ENCODE data around the gene SLC9C2.

DNA sequence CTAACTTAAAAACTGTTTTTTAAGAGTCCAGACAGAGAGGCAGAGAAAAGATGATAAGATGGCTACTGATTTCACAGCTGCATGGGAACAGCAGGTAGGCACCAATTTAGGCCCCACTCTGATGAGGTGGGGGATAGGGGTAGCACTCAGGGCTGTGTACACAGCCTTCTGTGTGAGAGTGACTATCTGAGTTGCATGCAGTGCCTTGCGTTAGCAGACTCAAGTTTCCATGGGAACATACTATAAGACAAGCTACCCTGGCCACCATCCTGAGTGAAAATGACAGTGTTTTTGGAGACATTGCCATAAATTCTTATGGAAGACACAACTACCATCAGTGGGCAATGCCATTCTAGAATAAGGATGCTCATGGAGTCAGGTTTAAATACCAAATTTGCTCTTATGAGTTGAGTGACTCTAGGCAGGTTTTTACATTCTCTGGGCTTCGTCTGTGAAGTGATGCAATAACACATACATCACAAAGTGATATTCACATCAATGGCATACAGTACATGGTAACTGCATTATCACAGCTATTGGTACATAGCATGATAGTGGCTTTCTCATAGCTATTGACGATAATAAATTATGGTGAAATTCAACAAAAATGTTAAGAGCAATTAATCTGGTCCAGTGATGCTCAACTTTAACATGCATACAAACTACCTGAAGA lies 30.5 kb downstream of the SLC9C2 start:
- TF ChIP-seq OSR1 (CRISPR knock-in tag; IDR thresholded peaks at IDR 0.05) (no peak), SNAI2 (CRISPR knock-in tag; IDR thresholded peaks at IDR 0.05) (no peak), CSDC2 (CRISPR knock-in tag; IDR thresholded peaks at IDR 0.05) (no peak)
- TF ChIP-seq, protein P1, sequence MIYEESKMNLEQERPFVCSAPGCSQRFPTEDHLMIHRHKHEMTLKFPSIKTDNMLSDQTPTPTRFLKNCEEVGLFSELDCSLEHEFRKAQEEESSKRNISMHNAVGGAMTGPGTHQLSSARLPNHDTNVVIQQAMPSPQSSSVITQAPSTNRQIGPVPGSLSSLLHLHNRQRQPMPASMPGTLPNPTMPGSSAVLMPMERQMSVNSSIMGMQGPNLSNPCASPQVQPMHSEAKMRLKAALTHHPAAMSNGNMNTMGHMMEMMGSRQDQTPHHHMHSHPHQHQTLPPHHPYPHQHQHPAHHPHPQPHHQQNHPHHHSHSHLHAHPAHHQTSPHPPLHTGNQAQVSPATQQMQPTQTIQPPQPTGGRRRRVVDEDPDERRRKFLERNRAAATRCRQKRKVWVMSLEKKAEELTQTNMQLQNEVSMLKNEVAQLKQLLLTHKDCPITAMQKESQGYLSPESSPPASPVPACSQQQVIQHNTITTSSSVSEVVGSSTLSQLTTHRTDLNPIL (CRISPR knock-in tag; IDR thresholded peaks at IDR 0.05; ENCODE audit: low read depth) = no peak
